Middle frontal gyrus (tissue), 1 donor: ENCODE measurements around the gene ITSN2.
A peak's percentile ranks its signal among the peaks of the same experiment; 100 is the strongest.
"Not testable (repeated sequence)": the region's sequence is repeated elsewhere in the genome, so short reads cannot be mapped to it uniquely, and the experiment has no call there.

Experiments used
- DNase-seq: peaks from one replicate; pipeline ENCODE4 v3.0.0-alpha.2; 2015; ENCODE audit warnings: low spot score; ENCODE audit errors: extremely low spot score

ITSN2 gene

DNA sequence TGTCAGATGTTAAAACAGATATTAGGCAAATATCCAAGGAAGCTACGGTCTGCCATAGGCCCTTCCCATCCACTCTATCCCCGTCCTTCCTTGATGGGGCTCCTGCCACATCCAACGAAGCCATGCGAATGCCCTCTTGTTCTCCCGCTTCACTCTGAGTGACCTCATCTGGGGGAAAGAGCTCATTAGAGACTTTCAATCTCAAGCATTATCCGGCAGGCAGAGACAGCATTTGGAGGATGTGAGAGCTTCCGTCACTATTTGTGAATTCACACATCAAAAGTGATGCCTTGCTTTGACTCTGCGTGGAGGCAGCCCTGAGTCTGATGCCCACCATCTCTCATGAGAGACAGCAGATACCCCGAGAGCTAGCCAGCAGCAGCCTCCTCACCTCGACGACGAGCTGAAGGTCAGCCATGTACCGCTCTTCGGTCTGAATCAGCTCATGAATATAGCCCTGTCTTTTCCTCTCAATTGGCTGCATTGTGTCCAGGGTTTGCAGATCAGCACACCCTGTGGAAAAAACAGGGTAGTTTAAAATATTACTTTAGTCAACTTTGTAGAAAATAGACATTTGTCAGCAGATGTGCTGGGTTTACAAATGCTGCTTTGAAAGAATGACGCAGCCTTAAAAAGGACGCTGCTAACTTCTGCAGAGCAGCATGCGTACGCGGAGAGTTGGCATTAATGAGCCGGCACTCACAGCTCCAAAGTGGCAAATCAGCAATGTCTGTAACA lies 139.6 kb downstream of the ITSN2 start:
- peak; percentile 13 for DNase-seq

- no peak for DNase-seq
These were observed 145.5 kb downstream of the ITSN2 start for GRCh38 chr2:24214880-24215279.

DNA sequence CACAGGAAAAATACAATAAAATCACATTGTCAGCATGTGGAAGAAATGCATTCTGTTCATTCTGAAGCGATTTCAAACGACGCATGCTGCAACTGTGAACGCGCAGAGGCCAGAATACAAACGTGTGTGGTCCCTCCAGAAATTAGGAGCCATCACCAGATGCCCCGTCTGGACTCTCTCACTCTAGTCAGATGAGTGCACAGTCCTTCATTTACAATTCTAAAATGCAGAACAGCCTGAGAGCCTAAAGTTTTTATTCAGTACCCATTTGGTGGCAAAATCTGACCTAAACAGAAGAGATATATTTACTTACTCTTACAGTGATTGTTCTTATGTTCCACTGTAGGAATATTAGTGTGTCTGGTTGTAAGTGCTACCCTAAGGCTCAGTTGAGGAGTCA lies 148.9 kb downstream of the ITSN2 start:
- DNase-seq = no peak

DNA sequence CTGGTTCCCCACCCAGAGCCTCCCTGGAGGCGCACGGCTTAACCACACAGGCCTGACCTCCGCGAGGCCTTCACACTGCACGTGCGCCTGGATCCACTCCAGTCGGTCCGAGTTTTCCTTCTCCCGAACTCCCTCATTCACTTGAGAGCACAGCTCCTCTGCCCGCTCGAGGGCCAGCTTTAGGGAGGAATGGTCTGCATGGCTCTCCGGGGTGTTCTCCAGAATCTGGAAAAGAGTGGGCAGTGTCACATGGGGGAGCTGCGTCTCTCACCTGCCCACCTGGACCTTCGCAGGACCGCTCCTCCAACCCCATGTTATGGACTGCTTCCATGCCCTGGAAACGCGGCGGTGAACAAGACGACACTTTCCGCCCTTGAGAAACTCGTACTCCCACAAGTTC lies 149.6 kb downstream of the ITSN2 start:
- no peak for DNase-seq

DNA sequence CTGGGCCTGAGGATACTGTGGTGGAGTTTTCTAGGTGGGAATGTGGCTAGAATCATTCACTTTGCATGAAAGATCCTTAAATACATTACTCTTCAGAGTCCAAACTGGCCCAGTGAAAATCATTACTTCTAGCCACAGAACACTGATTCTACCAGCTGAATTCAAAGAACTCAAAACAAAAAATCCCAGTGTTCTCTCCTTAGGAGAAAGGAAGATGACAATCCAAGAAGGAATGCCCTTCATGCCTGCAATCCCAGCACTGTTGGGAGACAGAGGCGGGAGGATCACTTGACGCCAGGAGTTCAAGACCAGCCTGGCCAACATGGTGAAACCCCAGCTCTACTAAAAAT lies 150.3 kb downstream of the ITSN2 start:
- no peak for DNase-seq

DNA sequence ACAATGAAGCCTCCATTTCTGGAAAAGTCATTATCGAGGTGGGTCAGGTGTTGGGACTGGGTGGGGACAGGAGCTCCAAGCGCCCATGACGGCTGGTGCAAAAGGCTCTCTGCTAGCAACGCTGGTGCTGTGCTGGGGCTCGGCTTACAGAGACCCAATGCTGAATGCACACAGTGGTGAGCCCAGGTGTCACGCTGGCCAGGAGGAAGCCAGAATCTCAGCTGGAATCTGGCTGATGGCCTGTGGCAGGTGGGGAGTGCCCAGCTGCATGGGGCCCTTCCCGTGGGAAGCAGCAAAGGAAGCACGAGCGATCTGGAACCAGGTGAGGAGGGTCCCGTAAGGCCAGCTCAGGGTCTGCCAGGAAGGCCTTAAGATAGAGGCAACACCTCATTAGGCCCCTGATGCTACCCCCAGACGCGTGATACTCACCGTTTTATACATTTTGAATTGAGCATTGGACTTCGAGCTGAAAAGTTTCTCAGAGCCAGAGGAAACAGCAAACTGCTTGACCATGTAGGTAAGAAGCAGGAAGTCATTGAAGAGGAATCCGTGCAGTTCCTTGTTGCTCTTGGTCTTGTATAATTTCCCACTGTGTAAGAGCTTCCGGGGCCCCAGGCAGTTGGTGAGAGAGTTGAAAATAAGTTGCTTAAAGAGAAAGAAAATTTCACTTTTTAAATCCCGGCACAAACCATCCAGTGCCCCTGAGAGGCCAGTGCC lies 150.8 kb downstream of the ITSN2 start:
- no peak for DNase-seq

- DNase-seq = no peak
These were observed 151.8 kb downstream of the ITSN2 start for GRCh38 chr2:24208490-24208889.

DNA sequence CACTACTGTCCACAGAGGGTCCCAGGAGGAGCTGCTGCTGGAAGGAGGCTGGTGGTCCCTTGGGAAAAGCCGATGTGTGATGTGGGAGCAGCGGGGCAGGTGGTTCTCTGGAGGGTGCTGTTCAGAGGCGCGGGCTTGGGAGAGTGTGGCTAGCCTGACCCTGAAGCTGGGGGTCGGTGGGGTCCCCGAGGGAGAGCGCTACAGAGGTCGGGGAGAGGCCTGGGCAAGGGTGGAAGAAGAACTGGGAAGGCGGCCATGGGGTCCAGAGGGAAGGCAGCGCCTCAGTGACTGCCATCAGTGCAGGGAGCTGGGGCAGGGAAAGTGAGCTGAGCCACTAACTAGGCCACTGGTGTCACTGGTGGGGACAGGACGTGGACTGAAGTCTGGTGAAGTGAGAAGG lies 153.0 kb downstream of the ITSN2 start:
- DNase-seq = no peak

DNA sequence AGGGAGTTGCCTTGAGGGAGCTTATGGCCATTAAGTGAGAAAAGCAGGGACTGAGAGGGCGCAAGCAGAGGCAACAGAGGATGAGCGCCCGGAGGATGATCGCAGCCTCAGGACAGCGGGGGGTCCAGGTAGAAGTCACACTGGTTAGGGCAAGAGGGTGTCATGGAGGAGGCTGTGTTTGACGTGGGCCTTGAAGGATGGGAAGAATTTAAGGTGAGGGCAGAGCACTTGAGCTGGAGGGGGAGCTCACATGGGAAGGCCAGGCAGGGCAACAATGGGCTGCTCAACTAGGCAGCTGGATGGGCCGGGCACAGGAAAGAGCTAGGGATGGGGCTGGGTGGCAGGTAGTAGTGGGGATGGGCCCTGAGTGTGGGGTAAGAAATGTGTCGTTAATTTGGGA lies 153.6 kb downstream of the ITSN2 start:
- no peak for DNase-seq

DNA sequence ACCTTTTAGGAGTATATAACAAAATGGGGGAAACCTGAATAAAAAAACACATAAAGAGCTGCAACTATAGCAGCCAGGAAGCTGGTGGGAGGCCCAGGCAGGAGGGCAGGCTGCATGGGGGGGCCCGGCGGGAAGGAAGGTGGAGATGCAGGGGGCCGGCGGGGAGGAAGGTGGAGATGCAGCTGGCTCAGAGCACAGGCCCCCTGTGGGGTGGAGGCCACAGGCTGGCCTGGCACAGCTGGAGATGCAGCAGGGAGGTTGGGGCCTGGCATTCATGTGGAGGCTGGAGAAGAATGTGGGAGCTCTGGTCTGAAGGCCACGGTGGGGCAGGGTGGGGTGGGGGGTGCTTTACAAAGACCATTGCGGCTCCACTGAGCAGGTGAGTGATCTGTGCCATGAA lies 154.1 kb downstream of the ITSN2 start:
- DNase-seq = no peak

DNA sequence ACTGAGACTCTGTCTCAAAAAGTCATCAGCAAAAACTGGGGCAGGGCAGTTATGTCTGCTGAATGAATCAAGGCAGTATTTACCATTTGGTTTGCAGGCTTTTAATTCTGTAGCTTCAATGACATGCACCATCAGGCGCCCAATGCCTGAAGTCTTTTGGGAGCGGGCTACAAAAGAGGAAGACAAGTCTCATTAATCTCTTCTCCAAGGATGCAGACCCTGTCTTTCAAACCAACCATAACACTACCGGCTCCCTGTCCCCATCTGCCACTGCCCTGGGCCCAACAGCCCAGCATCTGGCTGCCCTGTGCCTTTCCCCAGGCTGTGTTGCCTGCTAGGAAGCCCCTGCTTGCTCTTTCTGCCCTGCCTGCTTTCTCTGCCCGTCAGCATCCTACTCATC lies 155.2 kb downstream of the ITSN2 start:
- DNase-seq = no peak

DNA sequence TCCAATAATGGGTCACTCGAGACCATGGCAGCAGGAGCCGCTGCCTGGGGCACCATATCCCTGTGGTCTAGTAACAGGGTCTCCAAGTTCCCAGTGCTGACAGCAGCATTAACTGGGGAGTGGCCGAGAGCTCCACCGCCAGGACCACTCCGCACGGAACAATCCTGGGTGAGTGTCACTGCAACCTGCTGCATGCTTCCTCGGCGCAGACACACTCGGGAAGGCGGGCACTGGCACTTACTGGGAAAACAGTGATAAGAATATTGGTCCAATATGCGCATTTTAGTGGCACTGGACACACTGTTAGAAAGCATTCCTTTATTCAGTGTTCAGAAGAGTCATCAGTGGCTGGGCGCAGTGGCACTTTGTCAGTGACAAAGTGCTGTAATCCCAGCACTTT lies 155.8 kb downstream of the ITSN2 start:
- no peak for DNase-seq

DNA sequence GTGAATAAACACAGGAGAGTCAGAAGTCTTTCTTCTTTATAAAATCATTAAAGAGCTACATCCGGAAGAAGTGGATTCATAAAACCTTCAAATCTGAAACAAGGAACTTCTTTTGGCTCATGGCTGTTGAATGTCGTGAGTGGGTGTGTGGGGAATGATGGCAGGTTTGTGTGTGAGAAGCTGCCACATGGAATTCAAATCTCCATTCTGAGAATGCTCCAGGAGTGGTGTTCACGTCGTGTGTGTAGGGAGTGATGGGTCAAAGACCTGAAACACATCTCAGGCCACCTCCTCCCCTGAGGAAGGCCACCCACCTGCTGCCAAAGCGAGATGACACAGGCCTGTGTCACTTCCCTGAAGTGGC lies 156.6 kb downstream of the ITSN2 start:
- no peak for DNase-seq

- DNase-seq = no peak
These were observed 157.1 kb downstream of the ITSN2 start for GRCh38 chr2:24203029-24203786.

DNA sequence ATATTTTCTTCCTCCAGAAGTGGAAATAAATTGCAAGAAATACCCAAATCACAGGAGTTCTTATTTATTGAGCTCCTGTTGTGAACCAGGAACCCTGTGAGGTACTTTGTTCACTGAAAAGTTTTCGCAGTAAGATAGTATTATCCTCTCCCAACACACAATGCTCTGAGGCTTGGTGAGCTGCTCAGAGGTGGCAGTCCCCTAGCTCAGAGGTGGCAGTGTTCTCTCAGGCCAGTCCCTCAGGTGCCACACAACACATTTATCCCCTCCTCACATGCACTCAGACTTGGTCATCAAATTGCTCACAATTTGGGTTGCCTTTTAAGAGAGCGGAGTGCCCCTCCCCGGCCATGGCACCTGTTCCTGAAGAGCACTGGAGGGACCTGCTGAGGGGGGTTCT lies 159.5 kb downstream of the ITSN2 start:
- no peak for DNase-seq

DNA sequence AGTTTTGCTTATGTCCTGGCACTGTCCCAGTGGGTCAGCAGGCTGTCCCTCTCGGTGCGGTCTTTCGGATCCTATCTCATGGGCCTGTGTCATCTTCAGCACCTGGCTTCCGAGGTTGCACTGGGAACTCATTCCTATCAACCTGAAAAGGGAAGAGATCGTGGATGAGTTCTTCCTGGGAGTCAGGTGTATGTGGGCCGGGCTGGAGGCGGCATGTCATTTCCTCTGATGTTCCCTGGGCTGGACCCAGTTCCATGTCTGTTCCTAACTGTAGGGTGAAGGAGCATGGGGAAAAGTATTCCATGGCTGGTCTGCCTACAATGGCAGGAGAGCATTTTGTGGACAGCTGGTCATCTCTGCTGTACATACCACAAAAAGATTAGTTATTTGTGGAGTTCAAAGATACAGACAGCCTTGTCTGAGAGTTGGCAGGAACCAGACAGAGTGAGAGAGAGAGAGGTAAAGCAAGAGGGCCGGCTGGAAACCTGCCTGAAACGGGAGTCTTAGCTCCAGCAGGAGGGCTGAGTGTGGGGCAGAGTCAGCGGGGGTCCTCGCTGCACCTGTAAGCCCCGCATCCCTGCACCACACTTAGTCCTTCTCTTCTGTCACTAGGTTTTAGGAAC lies 160.3 kb downstream of the ITSN2 start:
- DNase-seq = no peak

GRCh38 chr2:24197213-24197612 lies 163.1 kb downstream of the ITSN2 start:
- not testable (repeated sequence) for DNase-seq

DNA sequence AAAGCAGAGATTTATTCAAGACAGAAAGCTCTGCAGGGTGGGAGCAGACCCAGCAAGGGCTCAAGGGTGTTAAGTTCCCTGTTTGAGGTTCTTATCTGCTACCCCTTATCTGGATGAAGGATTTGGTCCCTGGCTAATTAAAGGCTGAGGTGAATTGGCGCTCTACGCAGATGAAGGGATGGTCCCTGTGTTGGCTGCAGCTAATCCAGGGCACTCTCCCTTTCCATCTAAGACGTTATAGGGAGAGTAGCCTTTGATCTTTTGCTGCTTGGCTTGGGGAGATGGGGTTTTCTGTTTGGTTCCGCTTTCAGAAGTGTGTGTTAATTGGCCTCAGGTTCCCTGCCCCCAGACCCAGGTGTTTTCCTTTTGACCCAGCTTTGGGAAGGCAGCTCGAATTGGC lies 168.5 kb downstream of the ITSN2 start:
- no peak for DNase-seq

DNA sequence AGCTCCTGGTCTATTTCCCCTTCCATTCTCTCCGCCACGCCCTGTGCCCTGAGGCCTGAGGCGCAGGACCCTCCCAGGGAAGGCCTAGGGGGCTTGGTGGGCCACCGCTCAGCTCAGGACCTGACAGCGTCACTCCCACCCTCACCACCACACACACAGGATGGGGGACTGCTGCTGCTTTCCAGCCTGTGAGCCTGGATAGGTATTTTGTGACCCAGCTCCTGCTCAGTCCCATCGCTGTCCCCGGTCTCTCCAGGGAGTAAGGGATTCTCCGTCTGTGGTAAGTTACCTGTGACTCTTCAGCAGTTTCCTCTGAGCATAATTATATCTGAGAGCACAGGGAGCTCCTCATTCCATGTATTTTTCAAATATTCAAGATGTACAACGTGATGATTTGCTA lies 169.2 kb downstream of the ITSN2 start:
- DNase-seq = no peak

GRCh38 chr2:24190503-24190902 lies 169.8 kb downstream of the ITSN2 start:
- no peak for DNase-seq

- no peak for DNase-seq
These were observed 170.8 kb downstream of the ITSN2 start for GRCh38 chr2:24189551-24189950.
